Mucosa of descending colon (tissue), 3 donors: Measurements from ENCODE around the gene PHYHIPL. TPM values are rescaled to one million over a fixed set of nuclear protein-coding genes. Genes with fewer than 3 reads are reported as not detected.
"Not testable (repeated sequence)": the region's sequence is repeated elsewhere in the genome, so short reads cannot be mapped to it uniquely, and the experiment has no call there.

Source experiments
- ATAC-seq: fragments of 200-7000 bp; cut with Tn5 transposase; one replicate; pipeline ENCODE4 v1.9.1; 2020; ENCODE audit warnings: mild to moderate bottlenecking, moderate library complexity
- DNase-seq, 3 donors: peaks; one replicate each; pipeline ENCODE4 v3.0.0-alpha.2; 2020
- H3K36me3 ChIP-seq: fragments of 200-600 bp; one replicate; pipeline ENCODE4 v1.8.0; 2021; ENCODE audit warnings: low read depth, mild to moderate bottlenecking
- H3K4me1 ChIP-seq: fragments of 200-600 bp; one replicate; pipeline ENCODE4 v1.8.0; 2021; ENCODE audit warnings: low read depth, mild to moderate bottlenecking
- H3K4me3 ChIP-seq: fragments of 200-600 bp; one replicate; pipeline ENCODE4 v1.8.0; 2021; ENCODE audit warnings: mild to moderate bottlenecking
- H3K9me3 ChIP-seq: fragments of 200-600 bp; one replicate; pipeline ENCODE4 v1.8.0; 2021; ENCODE audit warnings: mild to moderate bottlenecking
- intact Hi-C, 2 donors: fragments of 100-400 bp; cut with DNase I in 1 of 2; cut with micrococcal nuclease in 1 of 2; formaldehyde crosslinking; loops; one replicate each; pipeline versions ENCODE4 v1.11.0 to v1.11.1; 2022; cut with DNase I, micrococcal nuclease
- total RNA-seq, 3 donors: library from RNA; stranded (reverse); fragmentation: NEBNext Ultra II Directional in 2 of 3; extraction: Animal tissue kit (Norgen Biotek cat#: 25700) in 2 of 3; gene quantifications; one replicate each; pipeline versions ENCODE4 v1.2.1 to v1.2.4, GENCODE V29; 2021 to 2023
- TF ChIP-seq, protein P1 (sequence below): fragments of 200-600 bp; IDR thresholded peaks from one replicate; pipeline ENCODE4 v1.8.0; 2022; ENCODE audit warnings: antibody characterized with exemption, mild to moderate bottlenecking
- donor health status: DM: no; HTN: no; CAD: no; lungs with moderate emphysema.
- donor health status: DM: no; HTN: no; CAD: no.
- donor health status: DM: no; HTN: yes; CAD: no.

The PHYHIPL gene
- total RNA-seq, 3 donors from 2014 or later: 0.20 to 3.1 (median 0.39) TPM

DNA sequence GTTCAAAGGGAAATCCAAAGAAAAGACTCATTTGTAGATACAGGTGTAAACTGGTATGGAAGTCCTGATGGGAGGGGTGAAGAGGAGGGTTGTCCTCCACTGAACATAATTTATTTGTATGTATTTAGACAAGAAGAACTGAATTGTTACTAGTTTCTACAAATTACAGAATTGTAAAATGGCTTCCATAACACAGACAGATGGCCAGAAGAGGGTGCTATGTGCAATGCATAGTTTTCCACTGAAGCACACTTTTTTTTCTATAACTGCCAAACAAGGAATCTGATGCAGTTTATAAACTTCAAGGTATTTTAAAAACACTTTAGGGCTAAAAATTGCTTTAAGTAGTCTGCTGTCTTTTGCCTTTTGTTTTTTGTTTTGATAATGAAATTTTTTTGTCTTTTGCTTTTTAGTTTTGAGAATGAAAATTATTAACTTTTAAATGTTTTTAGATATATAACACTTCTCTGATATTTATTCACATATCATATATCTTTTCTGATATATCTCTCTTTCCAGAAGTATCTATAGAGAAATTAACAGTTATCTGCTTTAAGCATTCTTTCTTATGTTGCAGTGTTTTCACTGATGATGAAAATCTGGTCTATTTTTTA lies 58.5 kb downstream of the PHYHIPL start:
- ATAC-seq: peak; percentile 38

DNA sequence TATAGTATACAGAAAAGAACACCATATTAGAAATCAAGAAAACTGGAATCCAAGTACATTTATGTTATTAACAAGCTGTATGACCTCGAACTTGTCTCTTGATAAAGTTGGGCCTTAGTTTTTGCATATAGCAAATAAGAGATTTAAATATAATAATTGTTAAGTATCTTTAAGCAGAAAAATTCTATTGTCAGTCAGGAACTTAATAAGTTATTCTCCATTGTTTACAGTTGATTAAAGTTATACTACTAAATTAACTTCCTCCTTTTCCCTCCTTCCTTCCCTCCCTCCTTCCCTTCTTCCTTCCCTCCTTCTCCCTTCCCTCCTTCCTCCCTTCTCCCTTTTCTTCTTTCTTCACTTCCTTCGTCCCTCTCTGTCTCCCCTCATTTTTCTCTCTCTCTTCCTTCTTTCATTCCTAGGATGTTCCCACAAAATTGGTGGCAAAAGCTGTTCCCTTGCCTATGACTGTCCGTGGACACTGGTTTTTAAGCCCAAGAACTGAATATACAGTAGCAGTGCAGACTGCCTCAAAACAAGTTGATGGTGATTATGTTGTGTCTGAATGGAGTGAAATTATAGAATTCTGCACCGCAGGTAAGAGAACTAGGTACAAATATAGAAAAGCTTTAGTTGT lies 59.7 kb downstream of the PHYHIPL start:
- intact Hi-C loops: no loop called here
- Histone ChIP-seq H3K36me3 (no peaks in the 10 kb centered on the region), H3K4me3 (no peak overlapping the region), H3K4me1 (no peaks in the 10 kb centered on the region), H3K9me3 (no peaks in the 10 kb centered on the region)
- DNase-seq (no peak), ATAC-seq (no peak)
- TF ChIP-seq, protein P1, sequence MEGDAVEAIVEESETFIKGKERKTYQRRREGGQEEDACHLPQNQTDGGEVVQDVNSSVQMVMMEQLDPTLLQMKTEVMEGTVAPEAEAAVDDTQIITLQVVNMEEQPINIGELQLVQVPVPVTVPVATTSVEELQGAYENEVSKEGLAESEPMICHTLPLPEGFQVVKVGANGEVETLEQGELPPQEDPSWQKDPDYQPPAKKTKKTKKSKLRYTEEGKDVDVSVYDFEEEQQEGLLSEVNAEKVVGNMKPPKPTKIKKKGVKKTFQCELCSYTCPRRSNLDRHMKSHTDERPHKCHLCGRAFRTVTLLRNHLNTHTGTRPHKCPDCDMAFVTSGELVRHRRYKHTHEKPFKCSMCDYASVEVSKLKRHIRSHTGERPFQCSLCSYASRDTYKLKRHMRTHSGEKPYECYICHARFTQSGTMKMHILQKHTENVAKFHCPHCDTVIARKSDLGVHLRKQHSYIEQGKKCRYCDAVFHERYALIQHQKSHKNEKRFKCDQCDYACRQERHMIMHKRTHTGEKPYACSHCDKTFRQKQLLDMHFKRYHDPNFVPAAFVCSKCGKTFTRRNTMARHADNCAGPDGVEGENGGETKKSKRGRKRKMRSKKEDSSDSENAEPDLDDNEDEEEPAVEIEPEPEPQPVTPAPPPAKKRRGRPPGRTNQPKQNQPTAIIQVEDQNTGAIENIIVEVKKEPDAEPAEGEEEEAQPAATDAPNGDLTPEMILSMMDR: no peak

More for the DNA sequence above, 58.5 kb downstream of the PHYHIPL start:
- no peaks in the 10 kb centered on the region for H3K36me3 ChIP-seq
- intact Hi-C loops: no loop called here
- H3K9me3 ChIP-seq: no peaks in the 10 kb centered on the region
- TF ChIP-seq, protein P1: no peak
- no peak overlapping the region for H3K4me3 ChIP-seq
- peak in 1 of 3 donors; percentile 78 for DNase-seq
- H3K4me1 ChIP-seq: no peaks in the 10 kb centered on the region

DNA sequence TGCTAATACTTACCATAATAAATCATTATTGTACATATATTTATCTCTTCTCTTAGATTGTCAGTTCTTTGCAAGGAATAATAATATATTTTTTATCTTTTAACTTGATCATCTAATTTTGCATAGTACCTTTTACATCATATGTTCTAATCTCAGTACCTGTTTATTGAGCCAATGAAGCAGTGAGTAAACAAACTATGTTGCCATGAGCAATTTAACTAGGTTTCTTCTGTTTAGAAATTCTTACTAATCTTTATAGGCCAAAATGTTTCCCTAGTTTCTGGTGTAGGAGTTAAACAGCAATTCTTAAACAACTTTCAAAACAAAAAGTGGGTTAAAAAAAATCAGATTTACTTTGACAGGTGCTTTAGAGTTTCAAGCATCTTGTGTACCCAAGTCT lies 61.3 kb downstream of the PHYHIPL start:
- Histone ChIP-seq H3K4me1 (no peaks in the 10 kb centered on the region), H3K4me3 (no peak overlapping the region), H3K36me3 (no peaks in the 10 kb centered on the region), H3K9me3 (no peaks in the 10 kb centered on the region)
- ATAC-seq (no peak), DNase-seq (no peak)
- TF ChIP-seq, protein P1: no peak
- intact Hi-C loops: no loop called here

DNA sequence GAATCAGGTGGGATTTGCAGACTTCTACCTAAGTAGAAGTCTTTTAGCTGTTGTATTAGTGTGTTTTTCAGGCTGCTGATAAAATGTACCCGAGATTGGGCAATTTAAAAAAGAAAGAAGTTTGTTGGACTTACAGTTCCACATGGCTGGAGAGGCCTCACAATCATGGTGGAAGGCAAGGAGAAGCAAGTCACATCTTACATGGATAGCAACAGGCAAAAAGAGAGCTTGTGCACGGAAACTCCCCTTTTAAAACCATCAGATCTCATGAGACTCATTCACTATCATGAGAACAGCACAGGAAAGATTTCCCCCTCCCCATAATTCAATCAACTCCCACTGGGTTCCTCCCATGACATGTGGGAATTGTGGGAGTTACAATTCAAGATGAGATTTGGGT lies 62.7 kb downstream of the PHYHIPL start:
- ATAC-seq, intact Hi-C loops, H3K36me3 ChIP-seq, H3K4me1 ChIP-seq, H3K4me3 ChIP-seq, H3K9me3 ChIP-seq, DNase-seq: not testable (repeated sequence)

DNA sequence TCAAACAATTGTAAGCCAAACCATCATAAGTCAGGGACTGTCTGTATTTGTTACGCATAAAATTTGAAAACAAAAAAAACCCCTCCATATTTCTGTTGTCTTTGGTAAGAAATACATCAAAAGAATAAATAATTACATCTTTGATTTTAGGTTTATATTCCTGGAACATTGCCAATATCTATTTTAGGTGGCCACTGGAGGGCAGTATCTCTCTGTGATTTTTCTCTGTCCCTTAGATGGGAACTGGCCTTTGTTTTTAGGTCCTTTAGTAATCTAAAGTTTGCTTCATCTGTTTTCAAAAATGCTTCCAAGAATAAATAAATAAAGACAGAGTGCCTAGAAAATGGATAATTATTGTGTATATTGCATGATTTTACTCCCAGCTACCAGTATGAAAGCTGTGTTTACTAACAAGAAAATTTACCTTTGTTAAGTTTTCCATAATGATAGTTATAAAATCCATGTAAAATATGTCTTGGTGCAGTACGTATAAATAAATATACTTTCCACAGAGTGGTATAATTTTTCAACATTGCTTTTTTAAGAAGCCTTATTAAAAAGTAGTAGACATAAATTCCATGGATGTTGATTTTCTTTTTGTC lies 64.2 kb downstream of the PHYHIPL start:
- ATAC-seq (no peak), DNase-seq (peak in 1 of 3 donors; percentile 42)
- Histone ChIP-seq H3K9me3 (no peaks in the 10 kb centered on the region), H3K4me3 (no peak overlapping the region), H3K4me1 (no peaks in the 10 kb centered on the region), H3K36me3 (no peaks in the 10 kb centered on the region)
- intact Hi-C loops: loop anchor here (5.0 to 10.0 kb wide), 2 partner anchors 374 to 382 kb away; no protein-coding TSS in a partner anchor
- TF ChIP-seq, protein P1: no peak

DNA sequence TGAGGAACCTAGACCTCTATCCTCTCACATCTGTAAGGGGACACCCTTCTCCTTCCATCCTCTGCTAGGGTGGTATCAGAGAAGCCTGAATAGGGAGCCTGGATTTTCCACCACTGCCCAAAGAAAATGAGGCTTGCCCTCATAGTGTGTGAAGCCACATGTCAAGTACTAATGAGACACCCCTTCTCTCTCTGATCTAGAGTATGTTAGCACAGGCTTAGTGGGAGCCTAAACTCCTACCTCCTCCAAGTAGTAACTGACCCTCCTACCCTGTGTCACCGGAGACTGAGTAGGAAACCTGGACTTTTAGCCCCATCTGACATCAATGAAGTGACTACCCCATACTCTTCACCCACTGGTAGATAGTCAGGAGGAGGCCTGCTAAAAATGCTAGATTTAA lies 65.6 kb downstream of the PHYHIPL start:
- Histone ChIP-seq H3K4me1 (no peaks in the 10 kb centered on the region), H3K9me3 (no peaks in the 10 kb centered on the region), H3K36me3 (no peaks in the 10 kb centered on the region), H3K4me3 (no peak overlapping the region)
- intact Hi-C loops: loop anchor here (5.0 to 10.0 kb wide), 2 partner anchors 373 to 380 kb away; no protein-coding TSS in a partner anchor
- DNase-seq (no peak), ATAC-seq (no peak)
- TF ChIP-seq, protein P1: no peak
